GM12864 (cell line): ENCODE measurements around the gene DROSHA.
"Not testable (repeated sequence)": the region's sequence is repeated elsewhere in the genome, so short reads cannot be mapped to it uniquely, and the experiment has no call there.

Experiments used
- DNase-seq: peaks from one replicate; pipeline ENCODE4 v3.0.0-alpha.2; 2011; ENCODE audit warnings: low read depth
- H3K4me3 ChIP-seq: 2 replicates; pipeline ENCODE4 v1.5.1; 2011; ENCODE audit warnings: mild to moderate bottlenecking, low read depth, low read length, control low read depth
- CTCF ChIP-seq: IDR thresholded peaks from 2 replicates; pipeline ENCODE4 v1.5.1; 2011; ENCODE audit warnings: low read depth, mild to moderate bottlenecking, moderate library complexity, low read length, control low read depth, inconsistent platforms; ENCODE audit errors: missing control alignments

DROSHA gene

GRCh38 chr5:31568302-31568835 lies 36.5 kb upstream of the DROSHA start:
- TF ChIP-seq CTCF: no peak
- DNase-seq: no peak
- no peak overlapping the region for H3K4me3 ChIP-seq

GRCh38 chr5:31566362-31566761 lies 34.5 kb upstream of the DROSHA start:
- DNase-seq, H3K4me3 ChIP-seq: not testable (repeated sequence)

GRCh38 chr5:31563216-31563615 lies 31.3 kb upstream of the DROSHA start:
- no peak for TF ChIP-seq CTCF

GRCh38 chr5:31561946-31562345 lies 30.1 kb upstream of the DROSHA start:
- no peak for TF ChIP-seq CTCF
- H3K4me3 ChIP-seq: no peak overlapping the region
- no peak for DNase-seq

More at GRCh38 chr5:31563216-31563615, 31.3 kb upstream of the DROSHA start:
- no peak overlapping the region for H3K4me3 ChIP-seq
- no peak for DNase-seq

- TF ChIP-seq CTCF: no peak
- no peak overlapping the region for H3K4me3 ChIP-seq
- DNase-seq: no peak
These were observed 28.0 kb upstream of the DROSHA start for GRCh38 chr5:31559942-31560341.

- TF ChIP-seq CTCF: no peak
- no peak for DNase-seq
- H3K4me3 ChIP-seq: no peak overlapping the region
These were observed 24.6 kb upstream of the DROSHA start for GRCh38 chr5:31556461-31556860.

- no peak for DNase-seq
- TF ChIP-seq CTCF: no peak
These were observed 22.7 kb upstream of the DROSHA start for GRCh38 chr5:31554552-31554951.

More at GRCh38 chr5:31554552-31554951, 22.7 kb upstream of the DROSHA start:
- no peak overlapping the region for H3K4me3 ChIP-seq
